ACC112 (cell line): ENCODE measurements around the gene IBA57.
"Not testable (repeated sequence)": the region's sequence is repeated elsewhere in the genome, so short reads cannot be mapped to it uniquely, and the experiment has no call there.

ENCODE experiments used
- H2AFZ ChIP-seq: fragments of 200-600 bp; sonication (generic); one replicate; pipeline ENCODE4 v1.6.0; 2017; ENCODE audit warnings: antibody characterized with exemption, low read length; ENCODE audit not compliant: unreplicated experiment
- H3K27ac ChIP-seq: fragments of 200-600 bp; sonication (generic); 2 replicates; pipeline ENCODE4 v1.5.1; 2014; ENCODE audit warnings: low read depth, mild to moderate bottlenecking, antibody characterized with exemption, low read length, moderate library complexity
- H3K27me3 ChIP-seq: fragments of 200-600 bp; sonication (generic); 2 replicates; pipeline ENCODE4 v1.6.1; 2014; ENCODE audit warnings: mild to moderate bottlenecking, antibody characterized with exemption, low read length, moderate library complexity, mixed read lengths; ENCODE audit not compliant: insufficient read depth
- H3K36me3 ChIP-seq: fragments of 200-600 bp; sonication (generic); 2 replicates; pipeline ENCODE4 v1.6.1; 2016; ENCODE audit warnings: mild to moderate bottlenecking, antibody characterized with exemption, low read length, moderate library complexity, mixed read lengths; ENCODE audit not compliant: insufficient read depth
- H3K4me1 ChIP-seq: fragments of 200-600 bp; sonication (generic); one replicate; pipeline ENCODE4 v1.6.1; 2016; ENCODE audit warnings: low read length, mixed read lengths; ENCODE audit not compliant: insufficient read depth, unreplicated experiment, control insufficient read depth
- H3K4me3 ChIP-seq: fragments of 200-600 bp; sonication (generic); 2 replicates; pipeline ENCODE4 v1.5.1; 2014; ENCODE audit warnings: mild to moderate bottlenecking, low read depth, low read length
- H3K79me2 ChIP-seq: fragments of 200-600 bp; sonication (generic); one replicate; pipeline ENCODE4 v1.6.0; 2016; ENCODE audit warnings: low read length; ENCODE audit not compliant: control insufficient read depth, unreplicated experiment, insufficient read depth

Gene IBA57

DNA sequence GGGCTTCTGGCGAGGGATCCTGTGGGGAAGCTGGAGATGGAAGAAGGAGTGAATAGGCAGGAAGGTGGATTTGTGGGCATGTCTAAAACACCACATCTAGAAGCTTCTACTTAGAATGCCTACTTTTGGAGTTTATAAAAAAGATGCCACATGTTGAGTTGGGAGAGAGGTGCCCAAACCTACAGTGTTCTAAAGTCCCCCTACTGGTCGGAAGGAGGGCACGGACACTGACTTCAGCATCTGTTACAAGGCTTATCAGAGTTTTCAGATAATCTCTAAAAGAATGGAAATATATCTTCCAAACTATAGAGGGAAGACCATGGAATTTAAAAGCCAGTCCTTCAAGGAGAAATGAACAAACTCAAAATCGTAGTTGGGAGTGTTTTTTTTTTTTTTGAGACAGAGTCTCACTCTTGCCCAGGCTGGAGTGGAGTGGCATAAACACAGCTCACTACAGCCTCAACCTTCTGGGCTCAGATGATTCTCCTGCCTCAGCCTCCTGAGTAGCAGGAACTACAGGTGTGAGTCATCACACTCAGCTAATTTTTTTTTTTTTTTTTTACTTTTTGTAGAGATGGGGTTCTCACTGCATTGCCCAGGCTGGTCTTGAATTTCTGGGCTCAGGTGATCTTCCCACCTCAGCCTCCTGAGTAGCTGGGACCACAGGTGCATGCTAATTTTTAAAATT, 14.8 kb downstream of the IBA57 start:
- H3K27ac ChIP-seq: no peak overlapping the region
- no peaks in the 10 kb centered on the region for H3K79me2 ChIP-seq
- no peaks in the 10 kb centered on the region for H3K27me3 ChIP-seq
- H2AFZ ChIP-seq: no peak overlapping the region
- no peaks in the 10 kb centered on the region for H3K36me3 ChIP-seq
- no peak overlapping the region for H3K4me3 ChIP-seq
- no peaks in the 10 kb centered on the region for H3K4me1 ChIP-seq

- no peak overlapping the region for H3K27ac ChIP-seq
- H2AFZ ChIP-seq: no peak overlapping the region
- H3K79me2 ChIP-seq: no peaks in the 10 kb centered on the region
- no peak overlapping the region for H3K4me3 ChIP-seq
- no peaks in the 10 kb centered on the region for H3K27me3 ChIP-seq
- no peaks in the 10 kb centered on the region for H3K36me3 ChIP-seq
- H3K4me1 ChIP-seq: no peaks in the 10 kb centered on the region
Observed at GRCh38 chr1:228180959-228181644, 15.5 kb downstream of the IBA57 start.

GRCh38 chr1:228181645-228182034, 16.0 kb downstream of the IBA57 start:
- no peaks in the 10 kb centered on the region for H3K36me3 ChIP-seq
- no peak overlapping the region for H3K27ac ChIP-seq
- H3K27me3 ChIP-seq: no peaks in the 10 kb centered on the region
- no peaks in the 10 kb centered on the region for H3K4me1 ChIP-seq
- H2AFZ ChIP-seq: no peak overlapping the region
- H3K79me2 ChIP-seq: no peaks in the 10 kb centered on the region
- no peak overlapping the region for H3K4me3 ChIP-seq

GRCh38 chr1:228182296-228183030, 16.9 kb downstream of the IBA57 start:
- Histone ChIP-seq H3K36me3 (no peaks in the 10 kb centered on the region), H3K4me3 (no peak overlapping the region), H3K79me2 (no peaks in the 10 kb centered on the region), H3K27me3 (no peaks in the 10 kb centered on the region), H3K27ac (no peak overlapping the region), H3K4me1 (no peaks in the 10 kb centered on the region), H2AFZ (no peak overlapping the region)

DNA sequence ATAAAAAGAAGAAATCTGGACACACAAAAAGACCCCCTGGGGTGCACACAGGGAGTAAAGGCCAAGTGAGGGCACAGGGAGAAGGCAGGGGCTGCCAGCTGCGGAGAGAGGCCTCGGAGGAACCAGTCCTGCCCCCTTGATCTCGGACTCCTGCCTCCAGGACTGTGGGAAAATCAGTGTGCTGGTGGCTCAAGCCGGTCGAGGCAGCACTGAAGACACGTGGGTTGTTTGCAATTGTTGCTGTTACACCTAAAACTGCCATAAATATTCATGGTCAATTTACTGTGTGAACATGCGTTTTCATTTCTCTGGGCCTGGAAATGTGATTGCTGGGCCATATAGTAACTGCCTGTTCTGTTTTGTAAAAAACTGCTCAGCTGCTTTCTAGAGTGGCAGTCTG, 18.5 kb downstream of the IBA57 start:
- Histone ChIP-seq H3K27me3 (no peaks in the 10 kb centered on the region), H3K36me3 (no peaks in the 10 kb centered on the region), H3K4me3 (no peak overlapping the region), H2AFZ (no peak overlapping the region), H3K79me2 (no peaks in the 10 kb centered on the region), H3K4me1 (no peaks in the 10 kb centered on the region), H3K27ac (no peak overlapping the region)

- H3K79me2 ChIP-seq: no peaks in the 10 kb centered on the region
- no peak overlapping the region for H3K4me3 ChIP-seq
- no peak overlapping the region for H3K27ac ChIP-seq
- H2AFZ ChIP-seq: no peak overlapping the region
- H3K27me3 ChIP-seq: no peaks in the 10 kb centered on the region
- no peaks in the 10 kb centered on the region for H3K4me1 ChIP-seq
- no peaks in the 10 kb centered on the region for H3K36me3 ChIP-seq
Observed at GRCh38 chr1:228185641-228185965, 20.0 kb downstream of the IBA57 start.

DNA sequence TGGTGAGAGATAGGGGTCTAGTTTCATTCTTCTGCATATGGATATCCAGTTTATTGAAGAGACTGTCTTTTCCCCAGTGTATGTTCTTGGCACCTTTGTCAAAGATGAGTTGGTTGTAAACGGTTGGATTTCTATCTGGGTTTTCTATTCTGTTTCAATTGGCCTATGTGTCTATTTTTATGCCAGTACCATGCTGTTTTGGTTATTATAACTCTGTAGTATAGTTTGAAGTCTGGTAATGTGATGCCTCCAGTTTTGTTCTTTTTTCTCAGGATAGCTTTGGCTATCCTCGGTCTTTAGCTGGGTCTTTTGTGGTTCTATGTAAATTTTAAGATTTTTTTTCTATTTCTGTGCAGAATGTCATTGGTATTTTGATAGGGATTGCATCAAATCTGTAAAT, 22.6 kb downstream of the IBA57 start:
- H3K27me3 ChIP-seq, H3K79me2 ChIP-seq, H3K4me3 ChIP-seq, H3K4me1 ChIP-seq, H2AFZ ChIP-seq, H3K27ac ChIP-seq, H3K36me3 ChIP-seq: not testable (repeated sequence)

- H3K27me3 ChIP-seq: no peaks in the 10 kb centered on the region
- H3K79me2 ChIP-seq: no peaks in the 10 kb centered on the region
- no peak overlapping the region for H2AFZ ChIP-seq
- no peaks in the 10 kb centered on the region for H3K4me1 ChIP-seq
- no peak overlapping the region for H3K27ac ChIP-seq
- no peak overlapping the region for H3K4me3 ChIP-seq
- no peaks in the 10 kb centered on the region for H3K36me3 ChIP-seq
Observed at GRCh38 chr1:228190182-228190581, 24.6 kb downstream of the IBA57 start.

- Histone ChIP-seq H3K27me3 (no peaks in the 10 kb centered on the region), H3K79me2 (no peaks in the 10 kb centered on the region), H3K27ac (no peak overlapping the region), H3K4me3 (no peak overlapping the region), H2AFZ (no peak overlapping the region), H3K4me1 (no peaks in the 10 kb centered on the region), H3K36me3 (no peaks in the 10 kb centered on the region)
Observed at GRCh38 chr1:228190778-228191177, 25.2 kb downstream of the IBA57 start.

DNA sequence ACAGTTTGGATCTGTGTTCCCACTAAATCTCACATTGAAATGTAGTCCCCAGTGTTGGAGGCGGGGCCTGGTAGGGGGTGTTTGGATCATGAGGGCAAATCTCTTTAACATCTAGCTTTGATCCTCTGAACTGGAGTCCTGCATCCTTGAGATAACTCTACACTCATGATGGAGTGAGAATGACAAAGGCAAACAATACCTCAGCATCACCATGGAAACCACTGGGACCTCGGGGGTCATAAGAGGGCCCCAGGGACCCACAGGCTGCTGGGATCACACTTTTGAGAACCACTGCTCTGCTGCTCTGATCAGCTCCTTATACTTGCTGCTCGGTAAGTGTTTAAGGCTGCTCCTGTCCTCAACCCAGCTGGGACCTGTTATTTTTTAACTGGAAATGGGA, 28.8 kb downstream of the IBA57 start:
- no peak overlapping the region for H3K27ac ChIP-seq
- no peaks in the 10 kb centered on the region for H3K79me2 ChIP-seq
- H3K27me3 ChIP-seq: peaks cover 3% of the 10 kb centered on the region; the same call in 1 of the 2 replicates
- H3K4me3 ChIP-seq: no peak overlapping the region
- no peak overlapping the region for H2AFZ ChIP-seq
- no peaks in the 10 kb centered on the region for H3K4me1 ChIP-seq
- H3K36me3 ChIP-seq: no peaks in the 10 kb centered on the region
